Neural progenitor cell (in vitro differentiated cells): ENCODE results near the gene CEP131. TPM values are rescaled to one million over a fixed set of nuclear protein-coding genes. Genes with fewer than 3 reads are reported as not detected.

Experiments
- DNase-seq: peaks from one replicate; pipeline ENCODE4 v3.0.0-alpha.2; 2016; ENCODE audit warnings: low spot score
- H2AFZ ChIP-seq: fragments of 200-600 bp; sonication (generic); replicated peaks from 2 replicates; pipeline ENCODE4 v1.6.1; 2016; ENCODE audit warnings: antibody characterized with exemption
- H3F3A ChIP-seq: fragments of 200-600 bp; sonication (generic); 2 replicates; pipeline ENCODE4 v1.6.1; 2016; ENCODE audit warnings: antibody characterized with exemption, low read depth
- H3K27ac ChIP-seq: fragments of 200-600 bp; sonication (generic); 2 replicates; pipeline ENCODE4 v1.5.1; 2016; ENCODE audit warnings: mild to moderate bottlenecking
- H3K27me3 ChIP-seq: fragments of 200-600 bp; sonication (generic); 2 replicates; pipeline ENCODE4 v1.6.1; 2016; ENCODE audit warnings: mild to moderate bottlenecking, moderate library complexity
- H3K36me3 ChIP-seq: fragments of 200-600 bp; sonication (generic); 2 replicates; pipeline ENCODE4 v1.5.1; 2016
- H3K4me1 ChIP-seq: fragments of 200-600 bp; sonication (generic); 2 replicates; pipeline ENCODE4 v1.6.1; 2016; ENCODE audit warnings: mixed run types
- H3K4me2 ChIP-seq: fragments of 200-600 bp; sonication (generic); 2 replicates; pipeline ENCODE4 v1.6.1; 2016
- H3K4me3 ChIP-seq: fragments of 200-600 bp; sonication (generic); 2 replicates; pipeline ENCODE4 v1.5.1; 2016
- H3K79me2 ChIP-seq: fragments of 200-600 bp; sonication (generic); 2 replicates; pipeline ENCODE4 v1.6.1; 2016; ENCODE audit warnings: low read depth
- H3K9ac ChIP-seq: fragments of 200-600 bp; sonication (generic); 2 replicates; pipeline ENCODE4 v1.6.1; 2016
- H3K9me3 ChIP-seq: fragments of 200-600 bp; sonication (generic); 2 replicates; pipeline ENCODE4 v1.5.1; 2016; ENCODE audit warnings: low read depth
- H4K20me1 ChIP-seq: fragments of 200-600 bp; sonication (generic); 2 replicates; pipeline ENCODE4 v1.6.1; 2016; ENCODE audit warnings: low read depth
- H3K27ac Mint-ChIP-seq: 3 replicates; pipeline ENCODE4 v1.8.0; 2021; ENCODE audit warnings: mixed read lengths
- H3K27me3 Mint-ChIP-seq: 2 replicates; pipeline ENCODE4 v1.8.0; 2022; ENCODE audit warnings: low read depth, mild to moderate bottlenecking, inconsistent platforms, moderate library complexity, mixed read lengths; ENCODE audit not compliant: insufficient read depth
- H3K36me3 Mint-ChIP-seq: 3 replicates; pipeline ENCODE4 v1.8.0; 2021; ENCODE audit warnings: mixed read lengths
- H3K4me1 Mint-ChIP-seq: 3 replicates; pipeline ENCODE4 v1.8.0; 2021; ENCODE audit warnings: mixed read lengths
- H3K4me3 Mint-ChIP-seq: 3 replicates; pipeline ENCODE4 v1.8.0; 2021; ENCODE audit warnings: mild to moderate bottlenecking, moderate library complexity, mixed read lengths
- H3K9me3 Mint-ChIP-seq: 3 replicates; pipeline ENCODE4 v1.8.0; 2020; ENCODE audit warnings: mixed read lengths
- CTCF ChIP-seq: fragments of 200-600 bp; sonication (generic); IDR thresholded peaks from 2 replicates; pipeline ENCODE4 v1.5.1; 2017; ENCODE audit warnings: antibody characterized with exemption, mild to moderate bottlenecking
- EZH2 ChIP-seq: fragments of 200-600 bp; sonication (generic); IDR thresholded peaks from 2 replicates; pipeline ENCODE4 v1.6.1; 2017; ENCODE audit warnings: antibody characterized with exemption, mild to moderate bottlenecking, moderate library complexity
- EZH2phosphoT487 ChIP-seq: fragments of 200-600 bp; sonication (generic); IDR thresholded peaks from 2 replicates; pipeline ENCODE4 v1.6.1; 2017; ENCODE audit warnings: antibody characterized with exemption
- total RNA-seq: library from RNA; depleted of rRNA; stranded (reverse); fragments of >200 nt; gene quantifications from 2 replicates; pipeline ENCODE4 v1.2.3, GENCODE V29; 2015; ENCODE audit warnings: low replicate concordance

Gene CEP131
- total RNA-seq, 1 donor from 2014 or later = 7.7 TPM

GRCh38 chr17:81223762-81224130 is 981 bp upstream of the CEP131 start:
- peak overlapping the region; percentile 9 for H3K27ac Mint-ChIP-seq
- no peak for TF ChIP-seq CTCF

DNA sequence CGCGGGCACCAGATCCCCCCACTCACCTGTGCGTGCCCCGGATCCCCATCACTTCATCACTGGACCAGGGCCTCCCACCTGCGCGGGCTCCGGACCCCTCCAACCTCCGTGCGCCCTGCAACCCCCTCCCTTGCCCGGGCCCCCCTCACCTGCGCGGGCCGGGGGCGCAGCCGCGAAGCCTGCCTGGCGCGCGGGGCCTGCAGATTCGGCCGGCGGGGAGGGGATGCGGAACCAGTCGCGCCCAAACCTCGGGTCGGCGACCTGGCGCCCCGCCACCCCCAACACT is 202 bp downstream of the CEP131 start:
- H3K27me3 ChIP-seq = peaks cover 12% of the 10 kb centered on the region
- peaks cover 30% of the 10 kb centered on the region for H4K20me1 ChIP-seq
- H3K36me3 Mint-ChIP-seq = peaks cover 2% of the 10 kb centered on the region
- peaks cover 27% of the 10 kb centered on the region for H3K79me2 ChIP-seq
- TF ChIP-seq EZH2phosphoT487 (no peak), EZH2 (no peak), CTCF (no peak)
- H3K4me2 ChIP-seq = peak overlapping the region; percentile 90
- peaks cover 17% of the 10 kb centered on the region for H3K4me1 ChIP-seq
- peak overlapping the region; percentile 87 for H3K4me3 Mint-ChIP-seq
- H3K4me1 Mint-ChIP-seq = peaks cover 16% of the 10 kb centered on the region
- H3K9me3 Mint-ChIP-seq = peaks cover 11% of the 10 kb centered on the region
- DNase-seq = no peak
- H3K9ac ChIP-seq = peak overlapping the region; percentile 72
- H3K9me3 ChIP-seq = no peaks in the 10 kb centered on the region
- no peaks in the 10 kb centered on the region for H3K36me3 ChIP-seq
- no peak overlapping the region for H2AFZ ChIP-seq
- peaks cover 8% of the 10 kb centered on the region for H3K27me3 Mint-ChIP-seq
- H3K27ac ChIP-seq = no peak overlapping the region
- peak overlapping the region; percentile 88 for H3K4me3 ChIP-seq
- no peak overlapping the region for H3K27ac Mint-ChIP-seq
- peaks cover 14% of the 10 kb centered on the region for H3F3A ChIP-seq

More at GRCh38 chr17:81223762-81224130, 981 bp upstream of the CEP131 start:
- Histone ChIP-seq H3K27ac (no peak overlapping the region), H3K4me3 (peak overlapping the region; percentile 21), H4K20me1 (peaks cover 30% of the 10 kb centered on the region), H3K4me2 (peak overlapping the region; percentile 65), H3F3A (peaks cover 14% of the 10 kb centered on the region), H3K79me2 (peaks cover 27% of the 10 kb centered on the region), H3K9me3 (no peaks in the 10 kb centered on the region), H3K9ac (no peak overlapping the region), H3K36me3 (no peaks in the 10 kb centered on the region), H3K27me3 (peaks cover 12% of the 10 kb centered on the region), H2AFZ (peak overlapping the region; percentile 71), H3K4me1 (peaks cover 17% of the 10 kb centered on the region)
- peaks cover 11% of the 10 kb centered on the region for H3K9me3 Mint-ChIP-seq
- peaks cover 8% of the 10 kb centered on the region for H3K27me3 Mint-ChIP-seq
- peaks cover 16% of the 10 kb centered on the region for H3K4me1 Mint-ChIP-seq
- DNase-seq = peak; percentile 43
- no peaks in the 10 kb centered on the region for H3K36me3 Mint-ChIP-seq
- peak overlapping the region; percentile 87 for H3K4me3 Mint-ChIP-seq

GRCh38 chr17:81221842-81222619 is 734 bp downstream of the CEP131 start:
- no peak overlapping the region for H2AFZ ChIP-seq
- Mint-ChIP-seq H3K27me3 (peaks cover 8% of the 10 kb centered on the region), H3K4me1 (peaks cover 16% of the 10 kb centered on the region), H3K27ac (no peak overlapping the region), H3K4me3 (peak overlapping the region; percentile 87), H3K36me3 (peaks cover 6% of the 10 kb centered on the region), H3K9me3 (peaks cover 11% of the 10 kb centered on the region)
- H3K4me3 ChIP-seq = peak overlapping the region; percentile 88
- peak overlapping the region; percentile 72 for H3K9ac ChIP-seq
- no peaks in the 10 kb centered on the region for H3K36me3 ChIP-seq
- peaks cover 27% of the 10 kb centered on the region for H3K79me2 ChIP-seq
- DNase-seq = peak; percentile 52
- H3K4me1 ChIP-seq = peaks cover 17% of the 10 kb centered on the region
- no peak for TF ChIP-seq EZH2
- TF ChIP-seq EZH2phosphoT487 = no peak
- no peak for TF ChIP-seq CTCF
- H3K9me3 ChIP-seq = no peaks in the 10 kb centered on the region
- peaks cover 14% of the 10 kb centered on the region for H3F3A ChIP-seq
- peaks cover 30% of the 10 kb centered on the region for H4K20me1 ChIP-seq
- no peak overlapping the region for H3K27ac ChIP-seq
- peaks cover 12% of the 10 kb centered on the region for H3K27me3 ChIP-seq
- H3K4me2 ChIP-seq = peak overlapping the region; percentile 90
